Panc1 (cell line): ENCODE data around the gene FAM177B. TPM values are rescaled to one million over a fixed set of nuclear protein-coding genes. Genes with fewer than 3 reads are reported as not detected.
"Not testable (repeated sequence)": the region's sequence is repeated elsewhere in the genome, so short reads cannot be mapped to it uniquely, and the experiment has no call there.

ENCODE experiments used
- ATAC-seq: fragments of 200-7000 bp; cut with Tn5 transposase; 2 replicates; pipeline ENCODE4 v1.9.1; 2020; ENCODE audit warnings: mild to moderate bottlenecking, moderate library complexity
- BruUV-seq: library from RNA; stranded (reverse); fragments of 400-500 nt; replicated peaks from 2 replicates; lab custom pipeline; 2021; lab: Mats Ljungman, UMichigan
- CTCF ChIA-PET: fragments of 300-600 bp; sonication (Branson Sonifier 250); formaldehyde crosslinking; loops from one replicate; lab custom pipeline; 2022; ENCODE audit warnings: antibody characterized with exemption; lab: Charles Lee
- POLR2A ChIA-PET: fragments of 300-600 bp; sonication (Branson Sonifier 250); formaldehyde crosslinking; loops from one replicate; lab custom pipeline; 2022; ENCODE audit warnings: antibody characterized with exemption; lab: Charles Lee
- DNase-seq: peaks from one replicate; pipeline ENCODE4 v3.0.0-alpha.2; 2010; ENCODE audit warnings: low read depth, low spot score
- H3K27ac ChIP-seq: 2 replicates; pipeline ENCODE4 v1.5.1; 2011; ENCODE audit warnings: mild to moderate bottlenecking, low read length, inconsistent platforms
- H3K27me3 ChIP-seq: fragments of 200-500 bp; sonication (Bioruptor generic); 2 replicates; pipeline ENCODE4 v1.6.0; 2014; ENCODE audit warnings: low read length, inconsistent platforms; ENCODE audit not compliant: control insufficient read depth, insufficient read depth
- H3K36me3 ChIP-seq: fragments of 200-500 bp; sonication (Bioruptor generic); 2 replicates; pipeline ENCODE4 v1.5.1; 2014; ENCODE audit warnings: inconsistent platforms, mild to moderate bottlenecking, low read length, moderate library complexity; ENCODE audit not compliant: control insufficient read depth, insufficient read depth
- H3K4me1 ChIP-seq: 2 replicates; pipeline ENCODE4 v1.5.1; 2011; ENCODE audit warnings: inconsistent platforms, mild to moderate bottlenecking, low read length, moderate library complexity; ENCODE audit not compliant: control insufficient read depth, insufficient read depth
- H3K4me3 ChIP-seq, 2 experiments: 2 replicates each; pipeline ENCODE4 v1.5.1; 2011 to 2012; ENCODE audit warnings: low read depth in 2 of 2, low read length in 2 of 2, mild to moderate bottlenecking in 2 of 2, inconsistent platforms in 1 of 2, moderate library complexity in 1 of 2
- H3K9me3 ChIP-seq: fragments of 200-500 bp; sonication (Bioruptor generic); 2 replicates; pipeline ENCODE4 v1.5.1; 2014; ENCODE audit warnings: low read depth, mild to moderate bottlenecking, inconsistent platforms, low read length, moderate library complexity; ENCODE audit not compliant: control insufficient read depth, insufficient read depth
- POLR2AphosphoS5 ChIP-seq: IDR thresholded peaks from 2 replicates; pipeline ENCODE4 v1.6.1; 2012; ENCODE audit warnings: mild to moderate bottlenecking, low read depth, low read length, moderate library complexity
- REST ChIP-seq, 2 experiments: IDR thresholded peaks; 2 replicates each; pipeline ENCODE4 v1.6.1; 2011 to 2012; ENCODE audit warnings: low read depth in 2 of 2, control low read depth in 1 of 2, low read length in 1 of 2, mild to moderate bottlenecking in 1 of 2, moderate library complexity in 1 of 2; ENCODE audit not compliant: insufficient read depth in 1 of 2
- SIN3A ChIP-seq: IDR thresholded peaks from 2 replicates; pipeline ENCODE4 v1.6.1; 2012; ENCODE audit warnings: low read depth, mild to moderate bottlenecking, low read length, moderate library complexity, borderline replicate concordance; ENCODE audit not compliant: insufficient read depth
- TCF7L2 ChIP-seq: IDR thresholded peaks from 2 replicates; pipeline ENCODE4 v1.6.1; 2011; ENCODE audit warnings: mild to moderate bottlenecking, low read depth, low read length, inconsistent platforms
- in situ Hi-C: cut with HindIII; loops from 2 replicates; pipeline ENCODE4 v1.10.0; 2016; ENCODE audit warnings: low sequenced_read_pairs, low pct_unique_long_range_greater_than_20kb
- intact Hi-C: fragments of 100-400 bp; cut with micrococcal nuclease; formaldehyde crosslinking; loops from one replicate; pipeline ENCODE4 v1.10.0; 2022; ENCODE audit not compliant: unreplicated experiment
- total RNA-seq: library from RNA; stranded (reverse); gene quantifications from one replicate; pipeline ENCODE4 v1.2.1, GENCODE V29; 2021; ENCODE audit not compliant: unreplicated experiment
- TF ChIP-seq, protein P1 (sequence below): fragments of 450-650 bp; IDR thresholded peaks from 2 replicates; pipeline ENCODE4 v1.5.1; 2017; ENCODE audit warnings: mild to moderate bottlenecking

FAM177B gene
- total RNA-seq, 1 experiment from 2014 or later: not detected

DNA sequence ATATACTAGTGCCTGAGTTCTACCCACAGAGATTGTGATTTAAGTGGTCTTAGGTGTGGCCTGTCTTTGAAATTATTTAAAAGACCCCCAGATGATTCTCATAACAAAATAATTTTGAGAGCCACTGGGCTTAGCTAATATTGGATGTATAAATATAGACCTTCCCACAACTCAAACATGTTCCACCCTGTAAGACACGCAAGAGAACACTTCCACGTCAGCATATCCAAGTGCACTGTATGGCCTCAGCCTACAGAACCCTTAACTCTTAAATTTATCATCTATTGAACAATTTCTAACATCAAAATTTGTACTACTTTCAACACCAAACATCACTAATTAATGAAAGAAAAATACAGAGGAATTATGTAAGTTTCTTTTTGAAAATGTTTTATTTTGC lies 2.5 kb downstream of the FAM177B start:
- Histone ChIP-seq H3K27ac (no peak overlapping the region), H3K4me1 (no peaks in the 10 kb centered on the region; the same call in 1 of the 2 replicates), H3K36me3 (peaks cover 4% of the 10 kb centered on the region; the same call in 1 of the 2 replicates), H3K4me3 (no peak overlapping the region), H3K9me3 (no peaks in the 10 kb centered on the region), H3K27me3 (no peaks in the 10 kb centered on the region)
- ATAC-seq (no peak), DNase-seq (no peak)
- in situ Hi-C loops (loop anchor here (25.0 kb wide), 1 partner anchor 348 kb away; no protein-coding TSS in a partner anchor), intact Hi-C loops (loop anchor here (5.0 kb wide), 1 partner anchor 343 kb away; no protein-coding TSS in a partner anchor)
- BruUV-seq: no TSS peak
- ChIA-PET POLR2A (no interaction called here), CTCF (interaction anchor here (1.0 to 1.5 kb wide), 3 partner anchors 15 to 351 kb away, joined by 3 to 12 read pairs (median 3); no protein-coding TSS in a partner anchor)
- no peak for TF ChIP-seq SIN3A
- no peak for TF ChIP-seq POLR2AphosphoS5
- no peak for TF ChIP-seq REST (IDR thresholded peaks at IDR 0.05; ENCODE audit: insufficient read depth in 1 of 2, low read depth in 2 of 2, low read length in 1 of 2)
- TF ChIP-seq TCF7L2: no peak
- TF ChIP-seq, protein P1, sequence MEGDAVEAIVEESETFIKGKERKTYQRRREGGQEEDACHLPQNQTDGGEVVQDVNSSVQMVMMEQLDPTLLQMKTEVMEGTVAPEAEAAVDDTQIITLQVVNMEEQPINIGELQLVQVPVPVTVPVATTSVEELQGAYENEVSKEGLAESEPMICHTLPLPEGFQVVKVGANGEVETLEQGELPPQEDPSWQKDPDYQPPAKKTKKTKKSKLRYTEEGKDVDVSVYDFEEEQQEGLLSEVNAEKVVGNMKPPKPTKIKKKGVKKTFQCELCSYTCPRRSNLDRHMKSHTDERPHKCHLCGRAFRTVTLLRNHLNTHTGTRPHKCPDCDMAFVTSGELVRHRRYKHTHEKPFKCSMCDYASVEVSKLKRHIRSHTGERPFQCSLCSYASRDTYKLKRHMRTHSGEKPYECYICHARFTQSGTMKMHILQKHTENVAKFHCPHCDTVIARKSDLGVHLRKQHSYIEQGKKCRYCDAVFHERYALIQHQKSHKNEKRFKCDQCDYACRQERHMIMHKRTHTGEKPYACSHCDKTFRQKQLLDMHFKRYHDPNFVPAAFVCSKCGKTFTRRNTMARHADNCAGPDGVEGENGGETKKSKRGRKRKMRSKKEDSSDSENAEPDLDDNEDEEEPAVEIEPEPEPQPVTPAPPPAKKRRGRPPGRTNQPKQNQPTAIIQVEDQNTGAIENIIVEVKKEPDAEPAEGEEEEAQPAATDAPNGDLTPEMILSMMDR: no peak

- ATAC-seq (no peak), DNase-seq (no peak)
- Histone ChIP-seq H3K4me3 (no peak overlapping the region), H3K27ac (no peak overlapping the region), H3K36me3 (peaks cover under 1% of the 10 kb centered on the region; the same call in 1 of the 2 replicates), H3K9me3 (no peaks in the 10 kb centered on the region), H3K4me1 (no peaks in the 10 kb centered on the region; the same call in 1 of the 2 replicates), H3K27me3 (no peaks in the 10 kb centered on the region)
- ChIA-PET CTCF (interaction anchor here (1.3 kb wide), 1 partner anchor 341 kb away, joined by 3 read pairs; no protein-coding TSS in a partner anchor), POLR2A (no interaction called here)
- TF ChIP-seq TCF7L2: no peak
- in situ Hi-C loops (loop anchor here (25.0 kb wide), 1 partner anchor 347 kb away; no protein-coding TSS in a partner anchor), intact Hi-C loops (loop anchor here (5.0 kb wide), 1 partner anchor 342 kb away; no protein-coding TSS in a partner anchor)
- no TSS peak for BruUV-seq
Observed at GRCh38 chr1:222739929-222740328, 2.9 kb downstream of the FAM177B start.

DNA sequence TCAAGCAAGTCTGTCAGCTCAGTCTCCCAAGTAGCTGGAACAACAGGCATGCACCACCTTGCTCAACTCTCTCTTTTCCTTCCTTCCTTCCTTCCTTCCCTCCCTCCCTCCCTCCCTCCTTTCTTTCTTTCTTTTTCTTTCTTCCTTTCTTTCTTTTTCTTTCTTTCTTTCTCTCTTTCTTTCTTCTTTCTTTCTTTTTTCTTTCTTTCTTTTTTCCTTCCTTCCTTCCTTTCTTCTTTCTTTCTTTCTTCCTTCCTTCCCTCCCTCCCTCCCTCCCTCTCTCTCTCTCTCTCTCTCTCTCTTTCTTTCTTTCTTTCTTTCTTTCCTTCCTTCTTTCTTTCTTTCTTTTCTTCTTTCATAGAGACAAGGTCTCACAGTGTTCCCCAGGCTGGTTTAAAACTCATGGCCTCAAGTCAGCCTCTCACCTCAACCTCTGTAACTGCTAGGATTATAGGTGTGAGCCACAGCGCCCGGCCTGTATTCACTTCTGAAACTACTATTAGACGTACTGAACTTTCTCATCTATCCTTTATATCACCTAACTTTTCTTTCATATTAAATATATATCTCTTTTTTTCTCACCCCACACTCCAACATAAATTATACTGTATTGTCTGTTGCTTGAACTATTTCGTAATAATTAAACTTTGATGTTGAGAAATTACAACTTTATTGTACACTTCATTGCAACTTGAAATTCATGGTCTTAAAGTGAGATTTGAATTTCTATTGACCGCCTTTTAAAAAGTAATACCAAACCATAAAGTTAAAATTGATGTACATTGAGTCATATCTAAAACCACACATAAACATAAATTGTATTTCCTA lies 4.8 kb downstream of the FAM177B start:
- H3K27me3 ChIP-seq, H3K4me1 ChIP-seq, H3K9me3 ChIP-seq, H3K36me3 ChIP-seq, ATAC-seq, CTCF ChIA-PET, intact Hi-C loops, H3K27ac ChIP-seq, DNase-seq, H3K4me3 ChIP-seq, BruUV-seq: not testable (repeated sequence)
- POLR2A ChIA-PET: interaction anchor here (0.7 kb wide), 1 partner anchor 9 kb away, joined by 4 read pairs; no protein-coding TSS in a partner anchor
- in situ Hi-C loops: loop anchor here (25.0 kb wide), 1 partner anchor 345 kb away; no protein-coding TSS in a partner anchor
